NCI-H82 treated with DMSO at 0.1 percent for 48 hours (cell line): ENCODE data around the gene GTF3A.
A peak's percentile ranks its signal among the peaks of the same experiment; 100 is the strongest.
"Not testable (repeated sequence)": the region's sequence is repeated elsewhere in the genome, so short reads cannot be mapped to it uniquely, and the experiment has no call there.

Source experiments
- DNase-seq: peaks from one replicate; lab custom pipeline; 2025; ENCODE audit not compliant: unreplicated experiment; lab: John Stamatoyannopoulos, UW

Gene GTF3A

GRCh38 chr13:27424246-27425157, at the start of gene GTF3A:
Gene GTF3A, plus strand, starts transcription at chr13:27424619.
- DNase-seq = peak; percentile 70

GRCh38 chr13:27374650-27375049, 49.8 kb upstream of the GTF3A start:
- peak; percentile 51 for DNase-seq

DNA sequence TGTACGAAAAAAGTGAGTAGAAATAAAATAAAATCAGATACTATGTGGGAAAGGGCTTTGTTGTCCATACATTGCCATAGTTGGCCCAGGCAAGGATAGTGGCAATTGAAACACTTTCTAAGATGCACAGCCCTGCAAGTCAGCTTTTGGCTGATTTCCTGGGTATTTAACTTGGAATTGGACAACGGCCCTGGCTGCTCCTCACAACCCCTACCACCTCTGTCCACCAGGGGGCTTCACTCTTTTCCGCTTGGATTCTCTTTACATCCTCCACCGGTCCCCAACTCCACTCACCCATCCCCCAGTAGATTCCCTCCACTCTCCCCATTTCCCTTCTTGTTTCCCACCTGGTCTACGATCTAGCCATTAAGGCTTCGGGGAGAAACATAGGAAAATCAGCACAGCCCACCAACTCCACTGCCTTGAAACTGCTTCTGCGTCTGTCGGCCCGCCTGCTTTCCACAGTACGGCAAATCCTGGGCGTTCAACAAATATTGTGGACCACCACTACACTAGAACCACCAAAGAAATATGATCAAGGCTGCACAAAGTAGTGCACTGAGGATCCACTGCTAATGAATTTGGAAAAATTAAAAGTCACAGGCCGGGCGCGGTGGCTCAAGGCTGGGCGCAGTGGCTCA, 48.6 kb upstream of the GTF3A start:
- DNase-seq = peak; percentile 31

DNA sequence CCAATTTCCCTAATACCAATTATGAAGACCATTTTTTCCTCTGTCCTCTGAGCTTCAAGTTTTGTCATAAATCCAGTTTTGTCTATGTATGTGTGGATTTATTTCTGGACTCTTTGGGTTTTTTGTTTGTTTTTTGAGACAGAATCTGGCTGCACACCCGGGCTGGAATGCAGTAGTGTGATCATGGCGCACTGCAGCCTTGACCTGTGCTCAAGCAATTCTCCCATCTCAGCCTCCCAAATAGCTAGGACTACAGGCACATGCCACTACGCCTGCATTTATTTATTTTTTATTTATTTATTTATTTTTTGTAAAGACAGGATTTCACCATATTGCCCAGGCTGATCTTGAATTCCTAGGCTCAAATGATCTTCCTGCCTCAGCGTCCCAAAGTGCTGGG, 45.3 kb upstream of the GTF3A start:
- DNase-seq = no peak

DNA sequence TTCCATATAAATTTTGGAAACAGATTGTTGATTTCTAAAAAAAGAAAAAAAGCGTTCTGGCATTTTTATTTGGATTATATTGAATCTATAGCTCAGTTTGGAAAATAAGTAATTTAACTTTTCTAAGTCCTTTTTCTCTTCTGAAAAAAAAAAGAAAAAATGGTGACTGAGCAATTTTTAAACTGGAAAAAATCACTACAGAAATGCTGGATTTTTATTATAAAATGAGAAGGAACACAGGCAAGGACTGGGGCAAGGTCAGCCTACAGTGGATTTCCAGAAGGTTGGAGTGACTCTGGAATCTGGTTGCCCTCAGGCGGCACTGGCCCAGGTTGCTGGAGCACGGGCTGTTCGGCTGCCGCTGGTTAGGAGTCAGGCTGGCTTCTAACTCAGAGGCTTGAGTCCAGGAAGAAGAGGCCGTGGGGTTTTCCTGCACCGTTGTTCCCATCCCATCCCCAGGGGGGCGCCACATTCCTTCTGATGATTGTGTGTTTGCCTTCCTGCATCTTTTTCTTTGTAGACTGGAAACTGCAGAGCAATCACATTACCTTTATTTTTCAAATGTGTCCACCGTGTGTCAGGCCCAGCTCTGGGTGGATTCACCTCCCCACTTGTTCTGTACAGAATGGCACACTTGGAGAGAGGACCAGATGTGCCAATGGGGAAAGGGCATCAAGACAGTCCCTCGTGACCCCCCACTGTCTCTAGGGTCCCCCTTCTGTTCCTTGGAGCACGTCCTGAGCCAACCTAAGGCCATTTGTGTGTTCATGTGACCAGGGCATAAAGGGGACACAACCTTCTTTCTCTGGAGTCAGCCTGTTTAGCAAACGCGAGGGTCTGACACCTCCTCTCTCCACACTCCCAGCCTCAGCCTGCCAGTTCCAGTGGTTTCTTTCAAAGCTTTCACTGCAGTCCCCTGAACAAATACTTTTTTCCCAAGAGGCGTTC, 44.5 kb upstream of the GTF3A start:
- peak; percentile 27 for DNase-seq

- DNase-seq = no peak
Observed at GRCh38 chr13:27381601-27382000, 42.8 kb upstream of the GTF3A start.

DNA sequence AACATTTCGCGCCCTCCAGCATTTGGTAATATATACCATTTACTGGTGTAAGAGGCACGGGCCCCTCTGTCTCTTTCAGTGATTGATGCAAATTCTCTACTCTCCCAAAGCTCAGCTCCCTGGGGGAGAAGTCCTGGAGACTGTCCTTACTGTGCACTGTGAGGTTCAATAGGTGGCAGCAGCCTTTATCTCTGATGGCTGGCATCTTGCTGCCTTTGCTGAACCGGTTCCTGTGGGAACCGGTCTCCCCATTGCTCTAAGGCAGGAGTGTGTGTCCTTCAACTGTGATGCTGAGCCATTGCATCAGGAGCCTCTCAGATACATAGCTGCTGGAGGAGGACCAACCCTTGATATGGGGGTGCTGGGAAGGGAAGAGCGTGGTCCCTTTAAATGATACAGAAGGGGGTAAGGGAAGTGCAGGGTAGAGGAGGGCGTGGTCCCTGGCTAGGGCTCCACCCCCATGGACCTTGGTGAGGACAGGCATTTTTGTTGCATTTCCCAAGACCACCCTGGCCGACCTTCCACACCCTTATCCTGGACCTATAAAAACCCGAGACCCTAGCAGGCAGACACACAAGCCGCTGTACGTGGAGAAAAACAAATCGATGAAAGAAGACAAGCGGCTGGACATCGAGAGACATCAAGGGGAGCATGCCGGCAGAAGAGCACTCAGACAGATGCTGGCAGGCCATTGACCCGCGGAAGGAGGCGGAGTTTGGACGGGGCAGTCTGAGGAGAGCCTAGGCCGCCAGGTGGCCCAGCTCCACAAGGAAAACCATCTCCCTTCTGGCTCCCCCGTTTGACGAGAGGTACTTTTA, 41.1 kb upstream of the GTF3A start:
- DNase-seq = no peak

DNA sequence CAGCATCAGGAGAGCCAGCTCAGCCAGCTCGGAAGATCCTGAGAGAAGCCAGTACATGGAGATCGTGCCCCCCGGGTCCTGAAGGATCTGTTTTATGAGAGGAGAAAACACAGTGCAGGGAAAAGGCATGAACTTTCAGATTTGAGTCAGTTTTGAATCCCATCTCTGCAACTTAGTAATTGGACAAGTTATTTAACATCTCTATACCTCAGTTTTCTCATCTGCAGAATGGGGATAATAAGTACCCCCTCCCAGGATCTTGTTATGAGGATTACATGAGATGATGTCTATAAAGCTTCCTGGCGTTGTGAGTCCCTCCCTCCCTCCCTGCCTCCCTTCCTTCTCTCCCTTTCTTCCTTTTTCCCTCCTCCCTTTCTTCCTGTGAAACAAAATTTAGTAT, 40.1 kb upstream of the GTF3A start:
- no peak for DNase-seq

DNA sequence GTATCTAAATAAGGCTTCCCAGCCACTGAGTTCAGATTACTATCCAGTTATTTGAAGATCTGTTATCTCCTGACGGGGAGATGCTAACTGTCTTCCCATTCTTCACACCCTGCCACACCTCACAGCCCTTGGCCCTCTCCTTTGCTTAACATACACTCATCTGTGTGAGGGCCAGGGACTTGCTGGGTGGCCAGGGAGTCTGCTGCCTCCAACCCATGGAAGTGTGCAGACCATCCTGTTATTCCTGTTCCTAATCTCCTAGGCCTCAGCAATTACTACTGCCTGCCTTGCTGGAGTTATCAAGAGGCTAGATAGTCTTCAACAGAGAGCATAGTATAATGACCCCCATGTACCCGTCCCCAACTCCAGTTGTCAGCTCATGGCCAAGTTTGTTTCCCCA, 36.2 kb upstream of the GTF3A start:
- DNase-seq = no peak

- DNase-seq = no peak
Observed at GRCh38 chr13:27389891-27390290, 34.5 kb upstream of the GTF3A start.

DNA sequence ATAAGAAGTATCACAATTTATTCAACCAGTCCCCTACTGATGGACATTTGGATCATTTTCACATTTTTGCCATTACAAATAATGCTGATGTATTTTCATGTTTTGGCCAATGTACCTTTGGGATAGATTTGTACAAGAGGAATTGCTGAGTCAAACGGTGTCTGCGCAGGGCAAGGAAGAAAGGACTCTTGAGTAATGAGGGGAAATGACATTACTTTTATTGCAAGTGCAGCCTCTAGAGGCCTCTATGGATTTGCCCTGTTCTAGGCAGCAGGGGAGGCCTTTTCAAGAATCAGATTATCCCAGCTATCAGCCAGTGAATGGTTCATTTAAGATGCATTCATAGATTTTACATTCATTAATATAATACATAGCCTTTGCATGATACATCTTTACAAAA, 32.9 kb upstream of the GTF3A start:
- no peak for DNase-seq

DNA sequence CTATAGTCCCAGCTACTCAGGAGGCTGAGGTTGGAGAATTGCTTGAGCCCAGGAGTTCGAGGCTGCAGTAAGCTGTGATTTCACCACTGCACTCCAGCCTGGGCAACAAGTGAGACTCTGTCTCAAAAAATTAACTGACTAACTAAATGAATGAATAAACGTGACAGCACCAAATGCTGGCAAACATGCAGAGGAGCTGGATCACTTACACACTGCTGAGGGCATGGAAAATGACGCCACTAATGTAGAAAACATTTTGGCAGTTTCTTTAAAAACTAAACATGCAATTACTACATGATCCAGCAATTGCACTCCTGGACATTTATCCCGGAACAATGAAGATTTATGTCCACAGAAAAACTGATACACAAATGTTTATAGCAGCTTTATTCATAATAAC, 31.3 kb upstream of the GTF3A start:
- DNase-seq = no peak

- peak; percentile 68 for DNase-seq
Observed at GRCh38 chr13:27395007-27395510, 29.4 kb upstream of the GTF3A start.

- no peak for DNase-seq
Observed at GRCh38 chr13:27396252-27396846, 28.1 kb upstream of the GTF3A start.

GRCh38 chr13:27398360-27398759, 26.1 kb upstream of the GTF3A start:
- no peak for DNase-seq

- DNase-seq = not testable (repeated sequence)
Observed at GRCh38 chr13:27400405-27400804, 24.0 kb upstream of the GTF3A start.

DNA sequence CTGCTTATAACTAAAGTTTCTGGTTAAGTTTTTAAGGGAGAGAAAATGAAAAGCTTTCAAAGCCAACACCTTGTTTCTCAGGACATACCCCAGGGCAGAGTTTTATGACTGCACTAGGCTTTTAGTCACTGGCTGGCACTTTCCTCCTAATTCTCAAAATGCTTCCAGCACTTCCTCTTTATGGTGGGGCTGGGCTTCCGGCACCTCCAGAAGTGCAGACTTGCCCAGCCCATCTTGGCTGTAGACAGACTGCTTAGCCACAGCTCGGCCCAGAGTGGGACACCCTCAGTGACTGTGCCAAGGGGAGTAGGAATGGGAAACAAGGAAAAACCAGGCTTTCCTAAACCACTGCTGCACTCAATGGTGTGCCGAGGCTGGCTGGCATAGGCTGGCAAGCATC, 23.2 kb upstream of the GTF3A start:
- no peak for DNase-seq

- no peak for DNase-seq
Observed at GRCh38 chr13:27403203-27403678, 21.2 kb upstream of the GTF3A start.

DNA sequence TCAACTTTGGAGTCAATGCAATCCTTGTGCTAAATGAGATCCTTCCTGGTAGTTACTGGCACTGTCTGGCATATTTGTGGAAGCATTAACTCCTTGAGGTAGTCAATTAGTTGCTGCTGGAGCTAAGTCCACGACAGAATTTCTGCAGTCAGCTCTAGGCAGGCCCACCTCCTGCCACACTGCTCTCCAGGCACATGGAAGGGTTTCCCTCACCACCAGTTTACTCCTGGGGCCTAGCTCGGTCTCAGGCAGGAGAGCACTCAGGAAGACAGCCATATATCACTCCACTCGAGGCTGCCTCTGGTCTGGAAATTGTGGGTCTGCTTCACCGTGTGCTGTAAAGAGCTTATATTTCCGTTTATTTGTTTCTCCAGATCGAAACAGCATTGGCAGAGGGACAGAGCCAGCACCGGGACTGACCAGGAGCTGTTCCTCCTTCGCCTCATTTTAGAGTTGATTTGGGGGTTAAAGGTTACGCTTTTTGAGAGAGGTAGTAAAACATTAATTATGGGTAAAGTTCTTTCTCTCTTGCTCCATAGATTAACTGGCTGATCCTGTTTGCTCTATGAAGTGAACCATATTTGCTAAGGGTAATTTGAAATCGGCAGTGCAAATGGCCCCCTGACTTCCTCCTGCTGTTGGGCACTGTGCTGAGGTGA, 20.6 kb upstream of the GTF3A start:
- DNase-seq = no peak
